T-cell (primary cell): ENCODE data around the gene ARID2. TPM values are rescaled to one million over a fixed set of nuclear protein-coding genes. Genes with fewer than 3 reads are reported as not detected.

Source experiments
- ATAC-seq, 4 experiments: fragments of 200-7000 bp in 3 of 4; fragments of 150-1000 bp in 1 of 4; cut with Tn5 transposase; replicated peaks in 1 of 4; 1 replicate in 3 of 4; 2 replicates in 1 of 4; pipeline ENCODE4 v1.10.0; 2021; ENCODE audit warnings: moderate library complexity in 3 of 4, mild to moderate bottlenecking in 2 of 4, moderate number of reproducible peaks in 1 of 4
- CTCF ChIA-PET, 2 donors: fragments of 300-600 bp; sonication (Branson Sonifier 250); formaldehyde crosslinking; loops; one replicate each; lab custom pipeline; 2022; ENCODE audit warnings: antibody characterized with exemption in 2 of 2; lab: Charles Lee
- POLR2A ChIA-PET, 2 donors: fragments of 300-600 bp; sonication (Branson Sonifier 250); formaldehyde crosslinking; loops; one replicate each; lab custom pipeline; 2022; ENCODE audit warnings: antibody characterized with exemption in 2 of 2; lab: Charles Lee
- DNase-seq, 35 experiments: peaks; one replicate each; pipeline versions ENCODE4 v3.0.0 to v3.0.0-alpha.2; 2013 to 2023
- H3K27ac ChIP-seq: one replicate; pipeline ENCODE4 v1.5.1; 2013; ENCODE audit warnings: low read length
- H3K27me3 ChIP-seq, 2 experiments: replicated peaks in 1 of 2; 1 replicate in 1 of 2; 2 replicates in 1 of 2; pipeline versions ENCODE4 v1.6.1 to v1.7.0; 2013; ENCODE audit warnings: low read length in 1 of 2, mixed read lengths in 1 of 2; ENCODE audit not compliant: control insufficient read depth in 2 of 2, insufficient read depth in 2 of 2; ENCODE audit errors: extremely low read depth in 1 of 2
- H3K36me3 ChIP-seq, 2 donors: 1 replicate in 1 of 2; 2 replicates in 1 of 2; pipeline versions ENCODE4 v1.6.1 to v1.7.0; 2013; ENCODE audit warnings: low read length in 1 of 2; ENCODE audit not compliant: control insufficient read depth in 2 of 2, insufficient read depth in 1 of 2; ENCODE audit errors: extremely low read depth in 1 of 2
- H3K4me1 ChIP-seq, 2 experiments: 1 replicate in 1 of 2; 2 replicates in 1 of 2; pipeline versions ENCODE4 v1.6.1 to v1.7.0; 2013; ENCODE audit warnings: low read length in 2 of 2, mixed read lengths in 1 of 2; ENCODE audit not compliant: insufficient read depth in 2 of 2, control insufficient read depth in 1 of 2; ENCODE audit errors: extremely low read depth in 1 of 2
- H3K4me3 ChIP-seq, 2 donors: 1 replicate in 1 of 2; 2 replicates in 1 of 2; pipeline versions ENCODE4 v1.5.1 to v1.7.0; 2013; ENCODE audit warnings: mild to moderate bottlenecking in 2 of 2, low read length in 1 of 2, moderate library complexity in 1 of 2; ENCODE audit not compliant: control insufficient read depth in 1 of 2; ENCODE audit errors: extremely low read depth in 1 of 2
- H3K9me3 ChIP-seq: 2 replicates; pipeline ENCODE4 v1.7.0; 2013
- H3K27ac Mint-ChIP-seq, 2 donors: one replicate each; pipeline ENCODE4 v1.8.0; 2020 to 2021; ENCODE audit warnings: mild to moderate bottlenecking in 2 of 2, mixed read lengths in 2 of 2
- H3K27me3 Mint-ChIP-seq, 2 donors: one replicate each; pipeline ENCODE4 v1.8.0; 2021 to 2022; ENCODE audit warnings: mixed read lengths in 2 of 2
- H3K36me3 Mint-ChIP-seq: one replicate; pipeline ENCODE4 v1.8.0; 2021; ENCODE audit warnings: mixed read lengths
- H3K4me1 Mint-ChIP-seq, 3 donors: one replicate each; pipeline ENCODE4 v1.8.0; 2020 to 2022; ENCODE audit warnings: mixed read lengths in 3 of 3, mild to moderate bottlenecking in 1 of 3
- H3K4me3 Mint-ChIP-seq, 3 donors: one replicate each; pipeline ENCODE4 v1.8.0; 2020 to 2022; ENCODE audit warnings: mild to moderate bottlenecking in 3 of 3, mixed read lengths in 3 of 3, moderate library complexity in 3 of 3
- H3K9me3 Mint-ChIP-seq, 3 donors: one replicate each; pipeline ENCODE4 v1.8.0; 2020 to 2022; ENCODE audit warnings: mixed read lengths in 3 of 3
- WGBS: methylation state at CpG from one replicate; pipeline ENCODE4 v1.1.5; 2013; ENCODE audit warnings: missing lambda C conversion rate; ENCODE audit not compliant: insufficient coverage; 5-methylcytosine and 5-hydroxymethylcytosine counted together
- total RNA-seq, 35 experiments: library from RNA in 6 of 35; stranded (reverse) in 6 of 35; fragments of 120-200 nt in 1 of 35; gene quantifications; one replicate each; pipeline versions ENCODE4 v1.2.1 to v1.2.4 and lab custom pipeline; 2013 to 2026

The ARID2 gene
- total RNA-seq, 5 donors from 2014 or later (not counting 1 experiment from before 2014, with no cell fraction given), result 40.2 to 67.6 (median 43.7) TPM

DNA sequence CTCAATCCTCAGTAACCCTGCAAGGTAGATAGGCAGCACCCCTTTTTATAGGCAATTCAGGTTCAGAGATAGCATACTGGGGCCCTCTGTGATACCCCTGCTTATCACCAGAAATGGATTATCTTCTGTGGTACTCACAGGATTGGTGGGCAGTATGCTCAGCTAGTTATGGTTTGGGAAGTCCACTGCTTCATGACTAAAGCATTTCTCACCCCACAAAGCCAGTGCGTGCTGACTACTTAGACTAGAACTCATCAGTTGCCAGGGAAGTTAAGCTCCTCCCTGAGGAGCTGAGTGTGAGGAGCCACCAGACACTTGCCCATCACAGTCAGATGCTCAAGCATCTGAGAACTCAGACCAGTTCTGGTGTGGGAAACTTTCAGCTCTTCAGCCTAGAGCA is 184.6 kb downstream of the ARID2 start:
- DNase-seq (no peak), ATAC-seq (peak; percentile 8 to 52 (median 28))
- no CpG with 5 or more reads among the region's 1 CpG for WGBS
- no peaks in the 10 kb centered on the region for H3K27me3 Mint-ChIP-seq
- no peak overlapping the region for H3K4me3 ChIP-seq
- H3K9me3 Mint-ChIP-seq, result peaks cover 0 to under 1% (median 0%) of the 10 kb centered on the region in 3 donors
- no peaks in the 10 kb centered on the region for H3K4me1 ChIP-seq
- peak overlapping the region in 1 of 2 donors; percentile 18 for H3K27ac Mint-ChIP-seq
- ChIA-PET POLR2A (no interaction called here), CTCF (interaction anchor here in 1 of 2 donors (0.6 kb wide), 1 partner anchor 362 kb away, joined by 3 read pairs; no protein-coding TSS in a partner anchor)
- no peak overlapping the region for H3K4me3 Mint-ChIP-seq
- peaks cover 6% of the 10 kb centered on the region for H3K36me3 Mint-ChIP-seq
- no peaks in the 10 kb centered on the region for H3K4me1 Mint-ChIP-seq
- no peaks in the 10 kb centered on the region for H3K9me3 ChIP-seq
- H3K27ac ChIP-seq, result no peak overlapping the region
- H3K36me3 ChIP-seq, result peaks cover 0 to 4% of the 10 kb centered on the region in 2 donors
- H3K27me3 ChIP-seq, result no peaks in the 10 kb centered on the region

GRCh38 chr12:45915405-45915804 is 185.9 kb downstream of the ARID2 start:
- POLR2A ChIA-PET, result no interaction called here
- Histone ChIP-seq H3K9me3 (no peaks in the 10 kb centered on the region), H3K27me3 (no peaks in the 10 kb centered on the region), H3K4me1 (no peaks in the 10 kb centered on the region), H3K27ac (no peak overlapping the region), H3K36me3 (peaks cover 0 to 6% of the 10 kb centered on the region in 2 donors), H3K4me3 (no peak overlapping the region)
- Mint-ChIP-seq H3K27me3 (no peaks in the 10 kb centered on the region), H3K9me3 (peaks cover 0 to 2% (median 0%) of the 10 kb centered on the region in 3 donors), H3K27ac (peak overlapping the region in 1 of 2 donors; percentile 5), H3K36me3 (peaks cover 13% of the 10 kb centered on the region), H3K4me3 (no peak overlapping the region), H3K4me1 (no peaks in the 10 kb centered on the region)
- ATAC-seq, result no peak
- no peak for DNase-seq
- CTCF ChIA-PET, result no interaction called here
- 88% methylated on average over 2 of the region's 2 CpGs for WGBS

DNA sequence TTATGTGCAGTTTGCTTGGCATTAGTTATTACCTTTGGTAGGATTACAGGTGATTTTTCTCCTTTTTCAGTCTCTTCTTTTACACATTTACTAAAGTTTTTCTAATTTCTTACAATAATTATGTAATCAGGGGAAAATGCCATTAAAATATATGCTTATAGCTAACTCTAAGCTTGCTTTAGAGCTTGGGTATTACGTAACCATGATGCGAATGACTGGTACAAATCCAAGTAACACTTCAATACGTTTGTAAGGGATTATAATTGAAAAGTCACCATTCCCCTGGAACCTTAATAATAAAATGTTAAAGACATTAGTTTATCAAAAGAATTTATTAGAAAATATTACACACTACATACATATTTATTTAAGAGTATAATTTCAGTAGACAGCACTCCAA is 189.3 kb downstream of the ARID2 start:
- Mint-ChIP-seq H3K9me3 (peaks cover 0 to 2% (median 0%) of the 10 kb centered on the region in 3 donors), H3K27ac (no peak overlapping the region), H3K36me3 (peaks cover 27% of the 10 kb centered on the region), H3K27me3 (no peaks in the 10 kb centered on the region), H3K4me1 (no peaks in the 10 kb centered on the region), H3K4me3 (no peak overlapping the region)
- no peaks in the 10 kb centered on the region for H3K27me3 ChIP-seq
- ChIA-PET POLR2A (no interaction called here), CTCF (no interaction called here)
- no peak for ATAC-seq
- H3K9me3 ChIP-seq, result no peaks in the 10 kb centered on the region
- no peak overlapping the region for H3K27ac ChIP-seq
- no peak for DNase-seq
- no peak overlapping the region for H3K4me3 ChIP-seq
- WGBS, result no CpG with 5 or more reads among the region's 3 CpGs
- peaks cover 0 to 30% of the 10 kb centered on the region in 2 donors for H3K36me3 ChIP-seq
- no peaks in the 10 kb centered on the region for H3K4me1 ChIP-seq

DNA sequence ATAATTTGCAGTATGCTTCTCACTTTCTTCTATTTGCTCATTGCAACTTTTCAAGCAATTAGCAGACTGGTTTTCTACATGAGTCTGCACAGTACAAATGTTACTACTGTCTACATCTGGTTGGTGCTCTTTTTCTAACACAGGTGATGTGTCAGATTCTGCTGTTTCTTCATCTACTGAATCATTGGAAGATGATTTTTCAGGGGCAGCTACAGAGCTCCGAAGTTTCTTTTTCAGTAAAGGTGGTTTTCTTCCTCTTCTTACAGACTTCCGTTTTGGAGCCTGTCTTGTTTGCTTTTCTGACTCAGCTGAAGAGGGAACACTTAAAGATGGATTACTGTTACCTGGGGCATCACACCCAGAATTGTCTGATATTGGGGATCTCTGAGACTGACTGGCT is 198.8 kb downstream of the ARID2 start:
- Mint-ChIP-seq H3K4me1 (no peaks in the 10 kb centered on the region), H3K4me3 (no peak overlapping the region), H3K9me3 (no peaks in the 10 kb centered on the region), H3K36me3 (peaks cover 47% of the 10 kb centered on the region), H3K27me3 (no peaks in the 10 kb centered on the region), H3K27ac (peak overlapping the region; percentile 66 to 73)
- POLR2A ChIA-PET, result interaction anchor here in 1 of 2 donors (0.7 kb wide), 1 partner anchor 59 kb away, joined by 4 read pairs; no protein-coding TSS in a partner anchor
- WGBS, result no CpG with 5 or more reads among the region's 2 CpGs
- DNase-seq, result no peak
- no peaks in the 10 kb centered on the region for H3K9me3 ChIP-seq
- no peak overlapping the region for H3K4me3 ChIP-seq
- ATAC-seq, result no peak
- H3K27ac ChIP-seq, result no peak overlapping the region
- CTCF ChIA-PET, result interaction anchor here (0.7 kb wide), 2 partner anchors 271 to 1380 kb away, joined by 4 to 5 read pairs; no protein-coding TSS in a partner anchor
- no peaks in the 10 kb centered on the region for H3K4me1 ChIP-seq
- H3K27me3 ChIP-seq, result no peaks in the 10 kb centered on the region
- peaks cover 0 to 76% of the 10 kb centered on the region in 2 donors for H3K36me3 ChIP-seq

- no peak for DNase-seq
- Mint-ChIP-seq H3K4me1 (peaks cover 0 to 5% (median 0%) of the 10 kb centered on the region in 3 donors), H3K9me3 (no peaks in the 10 kb centered on the region), H3K27me3 (no peaks in the 10 kb centered on the region), H3K36me3 (peaks cover 44% of the 10 kb centered on the region), H3K27ac (no peak overlapping the region), H3K4me3 (no peak overlapping the region)
- Histone ChIP-seq H3K9me3 (no peaks in the 10 kb centered on the region), H3K4me1 (no peaks in the 10 kb centered on the region), H3K36me3 (peaks cover 0 to 65% of the 10 kb centered on the region in 2 donors), H3K4me3 (no peak overlapping the region), H3K27ac (no peak overlapping the region), H3K27me3 (no peaks in the 10 kb centered on the region)
- no peak for ATAC-seq
- ChIA-PET CTCF (no interaction called here), POLR2A (no interaction called here)
- WGBS, result no CpG with 5 or more reads among the region's 3 CpGs
These were observed 200.9 kb downstream of the ARID2 start for GRCh38 chr12:45930369-45930768.

DNA sequence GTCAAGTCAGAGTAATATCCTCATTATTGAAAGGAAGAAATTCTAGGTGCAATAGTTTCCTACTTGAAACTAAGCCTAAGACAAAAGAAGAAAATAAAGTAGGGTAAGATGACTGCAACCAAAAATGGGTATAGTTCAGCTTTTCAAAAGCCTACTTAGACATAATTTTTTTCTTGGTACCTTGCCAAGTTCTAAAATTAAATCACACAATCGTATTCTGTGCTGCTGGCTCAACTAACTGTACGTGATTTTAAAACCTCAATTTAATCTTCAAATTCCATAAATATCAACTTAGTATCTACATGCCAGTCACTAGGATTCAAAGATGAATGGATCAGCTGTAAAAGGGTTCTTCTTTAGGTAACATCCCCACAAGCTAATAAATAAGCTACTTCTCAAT is 204.0 kb downstream of the ARID2 start:
- Histone ChIP-seq H3K27me3 (no peaks in the 10 kb centered on the region), H3K9me3 (no peaks in the 10 kb centered on the region), H3K4me1 (no peaks in the 10 kb centered on the region), H3K4me3 (no peak overlapping the region), H3K36me3 (peaks cover 0 to 45% of the 10 kb centered on the region in 2 donors), H3K27ac (no peak overlapping the region)
- peaks cover 0 to 15% (median 10%) of the 10 kb centered on the region in 3 donors for H3K4me1 Mint-ChIP-seq
- no peaks in the 10 kb centered on the region for H3K9me3 Mint-ChIP-seq
- no peak overlapping the region for H3K4me3 Mint-ChIP-seq
- ChIA-PET CTCF (interaction anchor here in 1 of 2 donors (0.7 to 1.2 kb wide), 3 partner anchors 10 to 1292 kb away, joined by 4 to 6 read pairs (median 5); no protein-coding TSS in a partner anchor), POLR2A (interaction anchor here in 1 of 2 donors (0.6 to 0.7 kb wide), 2 partner anchors 70 to 208 kb away, joined by 4 to 5 read pairs; no protein-coding TSS in a partner anchor)
- no CpG with 5 or more reads among the region's 2 CpGs for WGBS
- ATAC-seq (no peak), DNase-seq (no peak)
- H3K27ac Mint-ChIP-seq, result peak overlapping the region in 1 of 2 donors; percentile 7
- peaks cover 33% of the 10 kb centered on the region for H3K36me3 Mint-ChIP-seq
- no peaks in the 10 kb centered on the region for H3K27me3 Mint-ChIP-seq
